ENCODE data around the gene ELL2.

Gene ELL2

DNA sequence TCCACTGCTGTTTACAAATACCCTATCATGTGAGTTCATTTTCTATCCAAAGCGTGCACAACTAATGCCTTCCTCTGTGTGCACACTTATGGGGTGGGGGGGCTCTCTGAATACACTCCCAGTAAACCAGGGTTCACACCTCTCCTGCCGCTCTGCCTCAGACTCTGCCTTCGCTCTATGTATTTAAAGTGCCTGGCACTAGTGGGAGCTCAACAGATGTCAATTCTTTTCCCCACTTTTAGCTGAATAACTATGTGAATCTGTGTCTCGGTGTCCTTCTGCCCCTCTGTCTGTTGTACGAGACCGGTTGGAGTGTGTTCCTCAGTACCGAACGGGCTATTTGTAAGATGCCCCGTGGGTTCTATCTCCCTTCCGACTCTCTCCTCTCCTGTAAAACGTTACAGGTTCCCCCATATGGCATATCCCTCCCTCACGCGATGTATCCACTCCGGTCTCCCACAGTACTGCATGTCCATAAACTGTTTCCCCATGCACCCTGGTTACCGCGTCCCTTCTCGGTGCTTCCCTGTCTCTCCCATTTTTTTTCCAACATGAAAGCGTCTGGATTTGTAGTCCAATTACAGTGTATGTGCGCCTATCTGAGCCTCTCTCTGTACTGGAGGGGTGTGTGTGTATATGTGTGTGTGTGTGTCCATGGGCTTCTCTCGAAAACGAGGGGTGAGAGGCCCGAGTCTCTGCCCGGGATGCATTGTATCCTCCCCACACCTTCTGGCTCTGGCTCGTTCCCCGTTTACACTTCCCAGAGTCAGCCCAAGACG is 1.6 kb downstream of the ELL2 start:
- H3K4me1 ChIP-seq, result peaks cover 8% of the 10 kb centered on the region
- peak overlapping the region; percentile 94 for H3K27ac ChIP-seq

DNA sequence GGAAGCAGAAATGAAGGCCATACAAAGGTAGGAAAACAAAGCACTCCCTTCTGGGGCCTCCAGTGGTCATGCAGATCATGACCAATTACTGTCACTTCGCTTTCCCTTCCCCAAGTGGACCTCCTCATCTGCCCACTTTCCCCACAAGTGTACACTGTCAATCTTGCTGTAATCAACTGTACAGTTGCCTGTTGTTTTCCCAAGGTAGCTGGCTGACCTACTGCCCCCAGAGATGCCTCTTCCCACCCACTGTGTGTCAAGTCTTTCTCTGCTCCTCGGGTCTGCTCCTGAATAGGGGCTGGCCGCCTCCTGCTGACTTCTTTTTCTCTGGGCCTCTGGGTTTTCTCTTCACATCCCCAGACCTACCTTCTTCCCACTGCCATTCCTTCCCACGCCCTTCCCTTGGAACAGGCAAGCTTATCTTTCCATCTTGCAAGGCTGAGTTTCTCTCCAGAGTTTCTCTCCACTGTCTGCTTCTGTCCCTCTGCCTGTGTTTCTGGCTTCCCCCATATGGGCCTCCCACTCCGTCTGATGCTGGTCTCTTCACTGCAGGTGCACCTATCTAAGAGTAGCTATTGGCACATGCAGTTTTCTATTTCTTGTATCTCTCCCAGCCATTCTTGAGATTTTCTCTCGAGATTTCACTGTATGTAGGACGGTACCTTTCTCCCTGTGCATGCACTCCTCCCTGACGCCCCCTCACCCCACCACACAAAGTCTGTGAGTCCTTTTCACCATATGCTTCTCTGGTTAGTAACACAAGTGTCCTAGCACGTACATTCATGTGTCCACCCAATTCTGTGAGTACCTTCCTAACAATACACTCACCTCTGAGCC is 2.4 kb downstream of the ELL2 start:
- H3K4me2 ChIP-seq (ENCODE audit: low read length), result peak overlapping the region; percentile 92
- H3K9ac ChIP-seq, result no peak overlapping the region
- H2AFZ ChIP-seq, result no peak overlapping the region
- H3K4me1 ChIP-seq, result peaks cover 11% of the 10 kb centered on the region
- H3K4me3 ChIP-seq (ENCODE audit: low read depth, low read length), result peak overlapping the region; percentile 70
- TF ChIP-seq, protein P1, sequence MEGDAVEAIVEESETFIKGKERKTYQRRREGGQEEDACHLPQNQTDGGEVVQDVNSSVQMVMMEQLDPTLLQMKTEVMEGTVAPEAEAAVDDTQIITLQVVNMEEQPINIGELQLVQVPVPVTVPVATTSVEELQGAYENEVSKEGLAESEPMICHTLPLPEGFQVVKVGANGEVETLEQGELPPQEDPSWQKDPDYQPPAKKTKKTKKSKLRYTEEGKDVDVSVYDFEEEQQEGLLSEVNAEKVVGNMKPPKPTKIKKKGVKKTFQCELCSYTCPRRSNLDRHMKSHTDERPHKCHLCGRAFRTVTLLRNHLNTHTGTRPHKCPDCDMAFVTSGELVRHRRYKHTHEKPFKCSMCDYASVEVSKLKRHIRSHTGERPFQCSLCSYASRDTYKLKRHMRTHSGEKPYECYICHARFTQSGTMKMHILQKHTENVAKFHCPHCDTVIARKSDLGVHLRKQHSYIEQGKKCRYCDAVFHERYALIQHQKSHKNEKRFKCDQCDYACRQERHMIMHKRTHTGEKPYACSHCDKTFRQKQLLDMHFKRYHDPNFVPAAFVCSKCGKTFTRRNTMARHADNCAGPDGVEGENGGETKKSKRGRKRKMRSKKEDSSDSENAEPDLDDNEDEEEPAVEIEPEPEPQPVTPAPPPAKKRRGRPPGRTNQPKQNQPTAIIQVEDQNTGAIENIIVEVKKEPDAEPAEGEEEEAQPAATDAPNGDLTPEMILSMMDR (IDR thresholded peaks at IDR 0.05), result no peak
- H3K79me2 ChIP-seq, result peaks cover 17% of the 10 kb centered on the region
- H3K27ac ChIP-seq, result no peak overlapping the region
- H3K27me3 ChIP-seq (ENCODE audit: control insufficient read depth, insufficient read depth, low read length), result no peaks in the 10 kb centered on the region
- no peaks in the 10 kb centered on the region for H3K9me3 ChIP-seq (ENCODE audit: control insufficient read depth, low read length)
- H3K36me3 ChIP-seq (ENCODE audit: control insufficient read depth, insufficient read depth, low read length), result no peaks in the 10 kb centered on the region

More for the DNA sequence above, 1.6 kb downstream of the ELL2 start:
- H3K36me3 ChIP-seq (ENCODE audit: control insufficient read depth, insufficient read depth, low read length), result no peaks in the 10 kb centered on the region
- H3K4me2 ChIP-seq (ENCODE audit: low read length), result peak overlapping the region; percentile 92
- H3K79me2 ChIP-seq, result peaks cover 12% of the 10 kb centered on the region
- TF ChIP-seq, protein P1 (IDR thresholded peaks at IDR 0.05), result no peak
- no peaks in the 10 kb centered on the region for H3K9me3 ChIP-seq (ENCODE audit: control insufficient read depth, low read length)
- H3K27me3 ChIP-seq (ENCODE audit: control insufficient read depth, insufficient read depth, low read length), result no peaks in the 10 kb centered on the region
- peak overlapping the region; percentile 93 for H2AFZ ChIP-seq
- H3K9ac ChIP-seq, result no peak overlapping the region
- peak overlapping the region; percentile 70 for H3K4me3 ChIP-seq (ENCODE audit: low read depth, low read length)

DNA sequence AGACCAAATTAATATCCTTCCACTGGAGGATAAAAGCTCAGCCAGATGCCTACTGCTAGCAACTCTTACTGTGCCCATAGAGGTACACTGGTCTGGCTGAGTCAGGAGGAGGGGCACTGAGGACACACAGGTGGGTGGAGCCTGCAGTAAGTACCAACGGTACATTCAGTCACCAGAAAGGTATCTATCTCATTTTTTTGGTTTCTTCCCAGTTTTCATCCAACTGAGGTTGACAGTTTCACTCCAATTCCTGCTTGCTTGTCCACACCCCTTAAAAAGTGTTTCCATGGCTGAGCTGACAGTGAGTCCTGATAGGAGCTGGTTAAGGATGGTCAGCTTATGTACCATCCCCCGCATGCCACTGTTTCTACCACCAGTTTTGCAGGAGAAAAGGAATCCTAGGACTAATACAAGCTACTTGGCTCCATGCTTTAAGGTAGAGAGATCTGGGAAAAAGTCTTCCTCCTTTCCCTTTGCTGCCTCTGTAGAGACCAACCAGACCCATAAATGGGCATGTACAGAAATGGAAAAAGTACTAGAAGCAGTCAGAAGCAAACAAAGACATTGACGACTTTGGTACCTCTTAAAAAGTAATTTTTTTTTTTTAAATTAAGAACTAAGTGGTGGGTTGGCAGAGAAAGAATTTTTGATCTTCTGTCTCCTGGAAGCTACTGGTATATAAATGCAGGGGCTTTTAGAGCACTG is 3.2 kb downstream of the ELL2 start:
- no peaks in the 10 kb centered on the region for H3K27me3 ChIP-seq (ENCODE audit: control insufficient read depth, insufficient read depth, low read length)
- no peaks in the 10 kb centered on the region for H3K9me3 ChIP-seq (ENCODE audit: control insufficient read depth, low read length)
- H3K9ac ChIP-seq, result no peak overlapping the region
- peaks cover 11% of the 10 kb centered on the region for H3K4me1 ChIP-seq
- peaks cover 20% of the 10 kb centered on the region for H3K79me2 ChIP-seq
- H3K4me3 ChIP-seq (ENCODE audit: low read depth, low read length), result no peak overlapping the region
- TF ChIP-seq, protein P1 (IDR thresholded peaks at IDR 0.05), result no peak
- no peak overlapping the region for H3K27ac ChIP-seq
- H3K4me2 ChIP-seq (ENCODE audit: low read length), result no peak overlapping the region
- H3K36me3 ChIP-seq (ENCODE audit: control insufficient read depth, insufficient read depth, low read length), result no peaks in the 10 kb centered on the region
- H2AFZ ChIP-seq, result no peak overlapping the region

DNA sequence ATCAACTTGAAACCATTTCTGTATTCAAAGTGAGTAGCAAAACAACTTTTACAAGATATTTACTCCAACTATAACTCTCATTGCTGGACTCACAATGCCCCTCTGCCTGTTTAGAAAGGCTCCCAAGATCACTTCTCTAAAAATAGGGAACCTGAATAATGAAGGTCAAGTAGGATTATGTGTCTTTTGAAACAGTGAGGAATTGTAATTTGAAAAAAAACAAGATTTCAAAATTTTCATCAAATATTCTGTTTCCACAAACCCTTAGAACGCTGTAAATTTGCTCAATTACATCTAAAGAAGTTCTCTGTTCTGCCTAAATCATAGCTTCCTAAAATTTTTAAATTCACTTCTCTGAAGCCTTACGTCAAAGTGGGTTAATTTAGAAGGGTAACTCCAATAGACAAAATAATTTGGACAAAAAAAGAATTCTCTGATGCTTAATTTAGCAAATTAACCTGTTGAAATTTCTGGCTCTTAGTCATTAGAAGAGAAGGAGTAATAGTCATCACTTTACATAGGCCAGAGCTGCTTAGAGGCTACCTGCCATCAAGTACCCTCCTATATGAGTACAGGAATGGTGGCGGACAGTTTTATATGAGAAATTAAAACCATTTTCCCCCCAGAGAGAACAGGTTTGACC is 4.0 kb downstream of the ELL2 start:
- H3K36me3 ChIP-seq (ENCODE audit: control insufficient read depth, insufficient read depth, low read length), result no peaks in the 10 kb centered on the region
- H3K27ac ChIP-seq, result no peak overlapping the region
- no peak overlapping the region for H3K4me3 ChIP-seq (ENCODE audit: low read depth, low read length)
- TF ChIP-seq, protein P1 (IDR thresholded peaks at IDR 0.05), result no peak
- no peak overlapping the region for H3K4me2 ChIP-seq (ENCODE audit: low read length)
- H3K9ac ChIP-seq, result no peak overlapping the region
- no peaks in the 10 kb centered on the region for H3K27me3 ChIP-seq (ENCODE audit: control insufficient read depth, insufficient read depth, low read length)
- no peaks in the 10 kb centered on the region for H3K9me3 ChIP-seq (ENCODE audit: control insufficient read depth, low read length)
- no peak overlapping the region for H2AFZ ChIP-seq
- H3K79me2 ChIP-seq, result peaks cover 22% of the 10 kb centered on the region
- peaks cover 11% of the 10 kb centered on the region for H3K4me1 ChIP-seq

Measured in parathyroid adenoma (tissue), 2 donors.